HepG2 (cell line): ENCODE measurements around the gene MPC1. TPM values are rescaled to one million over a fixed set of nuclear protein-coding genes. Genes with fewer than 3 reads are reported as not detected.

Experiments used
- ARNT2 ChIP-seq: sonication (generic); formaldehyde crosslinking; IDR thresholded peaks from 2 replicates; pipeline ENCODE4 v1.8.0; 2022; ENCODE audit warnings: mild to moderate bottlenecking, low read depth, missing genetic modification reagents, moderate library complexity
- CREB3 ChIP-seq: sonication (generic); formaldehyde crosslinking; IDR thresholded peaks from 2 replicates; pipeline ENCODE4 v1.5.0; 2020; ENCODE audit warnings: missing genetic modification reagents
- ERF ChIP-seq: IDR thresholded peaks from 2 replicates; pipeline ENCODE4 v1.6.1; 2018; ENCODE audit warnings: missing biosample characterization, missing genetic modification reagents
- FOXC1 ChIP-seq: sonication (generic); formaldehyde crosslinking; IDR thresholded peaks from 2 replicates; pipeline ENCODE4 v1.8.0; 2022; ENCODE audit warnings: mild to moderate bottlenecking, missing genetic modification reagents, borderline replicate concordance
- FOXP4 ChIP-seq: sonication (generic); formaldehyde crosslinking; IDR thresholded peaks from 2 replicates; pipeline ENCODE4 v1.4.0; 2020; ENCODE audit warnings: missing genetic modification reagents
- MED8 ChIP-seq: sonication (generic); formaldehyde crosslinking; IDR thresholded peaks from 2 replicates; pipeline ENCODE4 v1.8.1; 2023; ENCODE audit warnings: mild to moderate bottlenecking, missing genetic modification reagents; ENCODE audit not compliant: insufficient replicate concordance
- MXD3 ChIP-seq: IDR thresholded peaks from 2 replicates; pipeline ENCODE4 v1.6.1; 2016; ENCODE audit warnings: mild to moderate bottlenecking, missing biosample characterization, missing genetic modification reagents
- MYC ChIP-seq: sonication (generic); formaldehyde crosslinking; IDR thresholded peaks from 2 replicates; pipeline ENCODE4 v1.9.0; 2021; ENCODE audit warnings: missing genetic modification reagents, borderline replicate concordance
- NR2F1 ChIP-seq, 2 experiments: fragments of 450-650 bp in 1 of 2; formaldehyde crosslinking in 1 of 2; IDR thresholded peaks; 2 replicates each; pipeline versions ENCODE4 v1.5.0 to v1.6.1; 2016 to 2020; ENCODE audit warnings: mild to moderate bottlenecking in 1 of 2, missing compliant biosample characterization in 1 of 2, missing genetic modification reagents in 1 of 2, moderate library complexity in 1 of 2
- PAF1 ChIP-seq: IDR thresholded peaks from 2 replicates; pipeline ENCODE4 v1.6.1; 2016; ENCODE audit warnings: missing genetic modification reagents, missing compliant biosample characterization
- SNAPC4 ChIP-seq: sonication (generic); formaldehyde crosslinking; IDR thresholded peaks from 2 replicates; pipeline ENCODE4 v1.4.0; 2020; ENCODE audit warnings: mild to moderate bottlenecking, missing genetic modification reagents
- ZBTB2 ChIP-seq: sonication (generic); formaldehyde crosslinking; IDR thresholded peaks from 2 replicates; pipeline ENCODE4 v1.8.0; 2022; ENCODE audit warnings: low read depth, missing genetic modification reagents
- ZFP90 ChIP-seq: sonication (generic); formaldehyde crosslinking; IDR thresholded peaks from 2 replicates; pipeline ENCODE4 v1.8.0; 2022; ENCODE audit warnings: missing genetic modification reagents, mild to moderate bottlenecking, inconsistent platforms, borderline replicate concordance
- ZMYM2 ChIP-seq: sonication (generic); formaldehyde crosslinking; IDR thresholded peaks from 2 replicates; pipeline ENCODE4 v1.8.0; 2022; ENCODE audit warnings: mild to moderate bottlenecking, missing genetic modification reagents
- ZNF230 ChIP-seq: sonication (generic); formaldehyde crosslinking; IDR thresholded peaks from 2 replicates; pipeline ENCODE4 v1.4.0; 2020; ENCODE audit warnings: mild to moderate bottlenecking, missing genetic modification reagents
- ZNF296 ChIP-seq: sonication (generic); formaldehyde crosslinking; conservative IDR thresholded peaks from 2 replicates; pipeline ENCODE4 v1.5.0; 2020; ENCODE audit warnings: mild to moderate bottlenecking, missing genetic modification reagents
- ZNF3 ChIP-seq: IDR thresholded peaks from 2 replicates; pipeline ENCODE4 v1.7.0; 2017; ENCODE audit warnings: inconsistent platforms
- ZNF333 ChIP-seq: sonication (generic); formaldehyde crosslinking; IDR thresholded peaks from 2 replicates; pipeline ENCODE4 v1.4.0; 2020; ENCODE audit warnings: mild to moderate bottlenecking, missing genetic modification reagents, borderline replicate concordance
- ZNF414 ChIP-seq: sonication (generic); formaldehyde crosslinking; IDR thresholded peaks from 2 replicates; pipeline ENCODE4 v1.5.0; 2020; ENCODE audit warnings: missing genetic modification reagents
- polyA plus RNA-seq, 8 experiments: library from polyadenylated mRNA; depleted of rRNA in 3 of 8; stranded (reverse) in 7 of 8; unstranded in 1 of 8; fragments of >200 nt; fragmentation: Illumina TruSeq in 4 of 8; extraction: Trizol in 4 of 8; gene quantifications; 2 replicates each; pipeline versions ENCODE4 v1.2.1 to v1.2.3, GENCODE V29; 2011 to 2016; ENCODE audit warnings: low read depth in 4 of 8, missing spikeins in 1 of 8, mixed read lengths in 1 of 8; ENCODE audit not compliant: insufficient read depth in 1 of 8
- total RNA-seq, 5 experiments: library from RNA; depleted of rRNA; stranded (reverse); fragments of >200 nt; fragmentation: Illumina TruSeq; extraction: Trizol; gene quantifications; 2 replicates each; pipeline ENCODE4 v1.2.3, GENCODE V29; 2016; ENCODE audit warnings: low read depth in 1 of 5

Gene MPC1
- total and polyA plus RNA-seq, 2 of the 13 experiments (the other 11 are each of a cell fraction or from before 2014, with no cell fraction given): 189 to 214 TPM

GRCh38 chr6:166361077-166361429 lies 21.7 kb downstream of the MPC1 start (continued):
- TF ChIP-seq MXD3 (CRISPR knock-in tag) (peak; percentile 85), ZNF230 (CRISPR knock-in tag) (0 out of 2 replicates have a peak, but pooled peaks have one; percentile 82), SNAPC4 (CRISPR knock-in tag) (peak; percentile 87; the same call in 1 of the 2 replicates), FOXP4 (CRISPR knock-in tag) (peak; percentile 95), ZBTB2 (CRISPR knock-in tag) (peak; percentile 57; the same call in 1 of the 2 replicates), ERF (peak; percentile 100), ZMYM2 (CRISPR knock-in tag) (peak; percentile 67; the same call in 1 of the 2 replicates), ZNF414 (CRISPR knock-in tag) (peak; percentile 97), MED8 (CRISPR knock-in tag) (peak; percentile 41), CREB3 (CRISPR knock-in tag) (peak; percentile 96), ZFP90 (CRISPR knock-in tag) (peak; percentile 97), NR2F1 (CRISPR knock-in tag; IDR thresholded peaks at IDR 0.05) (peak; percentile 98), FOXC1 (CRISPR knock-in tag) (peak; percentile 55; the same call in 1 of the 2 replicates), ARNT2 (CRISPR knock-in tag) (peak; percentile 90), ZNF333 (CRISPR knock-in tag) (no peak), MYC (CRISPR knock-in tag) (peak; percentile 97), ZNF3 (CRISPR knock-in tag) (peak; percentile 58; the same call in 1 of the 2 replicates), PAF1 (CRISPR knock-in tag) (peak; percentile 80; the same call in 1 of the 2 replicates), ZNF296 (CRISPR knock-in tag) (no peak)
